T-helper 2 cell treated with Interferon-gamma antibody and Interleukin-4, amounts not matched to agents 5 μg/mL and 100 μg/mL, for 36 hours (primary cell): ENCODE measurements around the gene C1QTNF12.

Source experiments
- DNase-seq: peaks from one replicate; pipeline ENCODE4 v3.0.0; 2021; ENCODE audit warnings: low spot score
- H3K27ac Mint-ChIP-seq: one replicate; pipeline ENCODE4 v1.8.0; 2021; ENCODE audit warnings: mild to moderate bottlenecking, mixed read lengths
- H3K27me3 Mint-ChIP-seq: one replicate; pipeline ENCODE4 v1.8.0; 2021; ENCODE audit warnings: low read depth, mixed read lengths
- H3K36me3 Mint-ChIP-seq: one replicate; pipeline ENCODE4 v1.8.0; 2021; ENCODE audit warnings: low read depth, mixed read lengths
- H3K4me1 Mint-ChIP-seq: one replicate; pipeline ENCODE4 v1.8.0; 2021; ENCODE audit warnings: low read depth, mixed read lengths
- H3K4me3 Mint-ChIP-seq: one replicate; pipeline ENCODE4 v1.8.0; 2022; ENCODE audit warnings: mild to moderate bottlenecking, moderate library complexity, mixed read lengths
- H3K9me3 Mint-ChIP-seq: one replicate; pipeline ENCODE4 v1.8.0; 2021; ENCODE audit warnings: mixed read lengths

C1QTNF12 gene

DNA sequence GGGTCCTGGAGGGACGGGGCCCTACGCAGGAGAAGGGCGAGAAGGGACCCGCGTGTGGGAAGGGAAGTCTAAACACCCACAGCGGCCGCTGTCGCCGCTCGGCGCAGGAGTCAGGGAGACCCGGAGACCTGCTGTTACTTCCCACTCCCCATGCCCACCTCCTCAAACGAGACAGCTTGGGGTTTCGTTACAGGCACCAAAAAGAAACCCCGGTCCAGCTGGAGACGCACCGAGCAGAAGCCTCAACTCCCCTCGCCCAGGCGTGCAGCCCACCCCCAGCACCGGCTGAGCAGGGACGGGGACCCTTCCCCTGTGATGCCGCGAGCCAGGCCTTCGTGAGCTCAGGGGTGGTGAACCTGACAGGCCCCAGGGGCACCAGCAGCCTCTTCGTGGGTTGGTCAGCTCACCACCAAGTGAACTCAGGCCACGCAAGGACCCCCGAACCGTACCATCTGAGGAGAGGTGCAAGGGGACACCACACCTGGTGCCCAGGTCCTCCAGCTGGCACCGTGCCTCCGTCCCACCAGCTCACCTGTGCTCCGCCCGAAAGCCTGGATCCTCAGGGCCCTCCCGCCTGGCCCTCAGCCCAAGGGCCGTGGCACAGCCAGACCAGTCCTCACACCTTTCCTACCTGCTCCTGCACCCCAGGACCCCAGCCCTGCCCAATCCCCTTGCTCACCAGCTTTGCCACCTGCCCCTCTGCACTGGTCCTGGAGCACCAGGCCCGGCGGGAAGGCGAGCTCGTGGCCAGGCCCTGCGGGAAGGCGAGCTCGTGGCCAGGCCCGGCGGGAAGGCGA, 19.8 kb downstream of the C1QTNF12 start:
- peaks cover 48% of the 10 kb centered on the region for H3K36me3 Mint-ChIP-seq
- H3K4me1 Mint-ChIP-seq = peaks cover 9% of the 10 kb centered on the region
- no peaks in the 10 kb centered on the region for H3K27me3 Mint-ChIP-seq
- DNase-seq = no peak
- no peak overlapping the region for H3K27ac Mint-ChIP-seq
- H3K4me3 Mint-ChIP-seq = no peak overlapping the region
- no peaks in the 10 kb centered on the region for H3K9me3 Mint-ChIP-seq

DNA sequence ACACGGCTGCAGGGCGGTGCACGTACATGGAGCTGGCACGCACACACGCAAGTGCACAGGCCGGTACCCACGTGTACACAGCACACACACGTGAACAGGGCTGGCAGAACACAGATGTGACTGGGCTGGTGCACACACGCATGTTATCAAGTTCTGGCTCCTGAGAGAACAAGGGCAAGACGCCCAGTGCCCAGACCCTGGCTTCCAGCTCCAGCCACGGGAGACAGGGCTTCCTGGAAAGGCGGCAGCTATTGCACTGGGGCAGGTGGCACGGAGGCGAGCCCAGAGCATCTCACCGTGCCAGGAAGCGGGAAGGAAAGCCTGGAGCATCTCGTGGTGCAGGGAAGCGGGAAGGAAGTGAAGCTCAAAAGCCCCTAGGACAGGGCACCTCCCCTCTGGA, 20.6 kb downstream of the C1QTNF12 start:
- Mint-ChIP-seq H3K4me1 (peaks cover 9% of the 10 kb centered on the region), H3K36me3 (peaks cover 46% of the 10 kb centered on the region), H3K27ac (no peak overlapping the region), H3K4me3 (no peak overlapping the region), H3K9me3 (no peaks in the 10 kb centered on the region), H3K27me3 (no peaks in the 10 kb centered on the region)
- DNase-seq = no peak

DNA sequence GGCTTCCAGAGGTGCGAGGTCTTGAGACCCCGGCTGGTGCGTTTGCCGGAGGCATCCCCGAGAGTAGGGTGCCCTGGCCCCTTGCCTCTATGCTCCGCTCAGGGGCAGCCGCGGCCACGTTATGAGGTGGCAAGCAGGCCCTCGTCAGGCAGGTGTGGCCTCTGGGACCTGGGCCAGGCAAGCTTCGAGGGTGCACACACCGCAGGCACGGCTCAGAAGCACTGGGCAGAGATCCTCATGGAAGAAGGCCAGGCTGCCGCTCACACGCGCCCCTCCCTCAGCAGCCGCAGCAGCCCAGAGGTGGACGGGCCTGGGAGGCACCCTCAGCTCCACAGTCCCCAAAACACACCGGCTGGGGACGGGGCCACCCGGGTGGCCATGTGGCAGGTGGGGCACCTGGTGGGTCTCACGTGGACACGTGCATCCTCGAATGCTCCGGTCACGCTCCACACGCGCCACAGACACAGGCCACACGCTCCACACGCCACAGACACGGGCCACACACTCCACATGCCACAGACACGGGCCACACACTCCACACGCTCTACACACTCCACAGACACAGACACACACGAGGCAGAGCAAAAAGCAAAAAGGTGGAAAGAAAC, 21.2 kb downstream of the C1QTNF12 start:
- DNase-seq = no peak
- no peaks in the 10 kb centered on the region for H3K9me3 Mint-ChIP-seq
- H3K4me1 Mint-ChIP-seq = peaks cover 5% of the 10 kb centered on the region
- no peak overlapping the region for H3K27ac Mint-ChIP-seq
- no peaks in the 10 kb centered on the region for H3K27me3 Mint-ChIP-seq
- H3K36me3 Mint-ChIP-seq = peaks cover 45% of the 10 kb centered on the region
- H3K4me3 Mint-ChIP-seq = no peak overlapping the region

DNA sequence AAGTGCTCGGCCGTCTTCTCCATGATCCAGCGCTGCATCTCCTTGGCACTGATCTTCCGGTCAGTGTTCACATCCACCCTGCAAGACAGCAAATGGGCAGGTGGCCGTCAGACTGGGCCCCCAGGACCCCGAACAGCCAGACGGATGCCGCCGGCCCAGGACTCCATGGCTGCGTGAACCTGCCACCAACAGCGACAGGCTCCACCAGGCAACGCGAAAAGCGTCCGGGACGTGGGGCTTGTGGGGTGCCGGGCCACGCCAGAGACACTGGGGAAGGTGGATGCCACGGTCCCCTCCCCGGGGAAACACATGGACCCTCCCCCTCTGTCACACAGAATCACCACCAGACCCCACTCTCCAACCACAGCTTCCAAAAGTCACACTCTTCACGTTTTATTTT, 22.6 kb downstream of the C1QTNF12 start:
- Mint-ChIP-seq H3K4me1 (no peaks in the 10 kb centered on the region), H3K27me3 (no peaks in the 10 kb centered on the region), H3K36me3 (peaks cover 43% of the 10 kb centered on the region), H3K27ac (no peak overlapping the region), H3K4me3 (no peak overlapping the region), H3K9me3 (no peaks in the 10 kb centered on the region)
- DNase-seq = no peak

DNA sequence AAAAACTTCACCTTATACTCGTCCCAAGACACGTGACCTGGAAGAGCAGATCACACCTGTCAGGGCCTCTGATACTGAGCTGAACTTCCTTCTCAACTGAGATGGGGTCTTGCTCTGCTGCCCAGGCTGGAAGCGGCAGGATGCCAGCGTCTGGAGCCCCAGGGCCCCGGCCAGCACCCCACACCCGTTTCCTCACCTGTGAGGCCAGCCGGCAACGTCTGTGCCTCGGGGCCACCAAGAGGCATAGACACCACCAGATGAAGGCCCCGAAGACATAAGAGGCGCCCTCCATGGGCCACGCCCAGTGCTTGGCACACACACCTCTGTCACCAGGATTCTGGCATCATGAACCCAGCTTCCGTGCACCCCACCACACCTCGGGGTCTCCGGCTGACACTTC, 23.2 kb downstream of the C1QTNF12 start:
- H3K4me1 Mint-ChIP-seq = no peaks in the 10 kb centered on the region
- no peaks in the 10 kb centered on the region for H3K27me3 Mint-ChIP-seq
- peaks cover 41% of the 10 kb centered on the region for H3K36me3 Mint-ChIP-seq
- no peak for DNase-seq
- no peaks in the 10 kb centered on the region for H3K9me3 Mint-ChIP-seq
- H3K4me3 Mint-ChIP-seq = no peak overlapping the region
- H3K27ac Mint-ChIP-seq = no peak overlapping the region

DNA sequence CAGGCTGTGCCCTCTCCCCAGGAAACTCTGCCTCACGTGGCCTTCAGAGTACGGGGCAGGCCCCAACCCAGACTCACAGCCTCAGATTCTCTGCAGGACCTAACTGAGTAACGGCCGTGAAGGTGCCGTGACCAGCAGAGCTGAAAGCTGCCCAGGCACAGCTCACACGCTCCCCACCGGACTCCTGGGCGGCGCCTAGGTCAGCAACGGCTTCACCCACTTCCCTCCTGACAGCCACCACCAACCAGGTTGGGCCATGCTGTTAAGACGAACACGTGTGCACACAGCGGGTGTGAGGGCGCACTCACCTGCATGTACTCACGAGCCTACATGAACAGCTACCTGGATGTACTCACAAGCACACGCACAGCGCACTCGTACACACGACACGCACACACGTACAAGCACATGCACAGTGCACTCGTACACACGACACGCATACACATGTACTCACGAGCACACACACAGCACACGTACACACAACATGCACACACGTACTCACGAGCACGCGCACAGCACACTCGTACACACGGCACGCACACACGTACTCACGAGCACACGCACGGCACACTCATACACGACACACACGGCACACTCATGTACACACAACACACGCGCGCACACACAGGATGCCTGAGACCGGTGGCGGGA, 23.8 kb downstream of the C1QTNF12 start:
- peaks cover 41% of the 10 kb centered on the region for H3K36me3 Mint-ChIP-seq
- DNase-seq = no peak
- no peaks in the 10 kb centered on the region for H3K9me3 Mint-ChIP-seq
- H3K27ac Mint-ChIP-seq = no peak overlapping the region
- H3K27me3 Mint-ChIP-seq = no peaks in the 10 kb centered on the region
- H3K4me3 Mint-ChIP-seq = no peak overlapping the region
- no peaks in the 10 kb centered on the region for H3K4me1 Mint-ChIP-seq

DNA sequence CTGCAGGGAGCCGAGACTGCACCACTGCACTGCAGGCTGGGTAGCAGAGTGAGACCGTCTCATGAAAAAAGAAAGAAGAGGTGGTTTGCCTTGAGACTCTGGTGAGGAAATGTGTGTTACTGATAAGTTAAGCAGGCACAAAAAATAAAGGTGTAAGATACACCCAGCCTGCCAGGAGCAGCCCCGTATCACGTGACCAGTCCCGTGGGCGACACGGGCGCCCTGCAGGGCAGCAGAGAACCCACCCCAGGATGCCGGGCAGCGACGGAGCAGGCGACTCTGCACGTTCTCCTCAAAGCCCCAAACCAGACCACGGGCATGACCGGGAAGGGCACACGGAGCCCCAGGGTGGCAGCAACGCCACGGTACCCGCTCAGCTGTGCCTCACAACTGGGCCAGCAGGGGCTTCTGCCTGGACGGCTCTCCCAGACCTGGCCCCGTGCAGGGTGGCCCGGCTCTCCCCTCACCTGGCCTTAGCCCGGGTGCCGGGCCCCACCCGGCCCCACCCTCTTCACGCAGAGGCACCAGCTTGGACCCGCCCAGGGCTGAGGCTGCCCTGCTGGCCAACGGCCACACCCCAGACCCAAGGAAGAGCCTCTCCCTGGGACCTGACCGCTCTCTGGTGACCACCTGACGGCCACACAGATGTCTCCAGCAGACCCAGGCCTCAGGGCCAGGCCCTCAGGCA, 24.5 kb downstream of the C1QTNF12 start:
- Mint-ChIP-seq H3K9me3 (no peaks in the 10 kb centered on the region), H3K27me3 (no peaks in the 10 kb centered on the region), H3K36me3 (peaks cover 41% of the 10 kb centered on the region), H3K4me1 (no peaks in the 10 kb centered on the region), H3K4me3 (no peak overlapping the region), H3K27ac (no peak overlapping the region)
- DNase-seq = no peak

DNA sequence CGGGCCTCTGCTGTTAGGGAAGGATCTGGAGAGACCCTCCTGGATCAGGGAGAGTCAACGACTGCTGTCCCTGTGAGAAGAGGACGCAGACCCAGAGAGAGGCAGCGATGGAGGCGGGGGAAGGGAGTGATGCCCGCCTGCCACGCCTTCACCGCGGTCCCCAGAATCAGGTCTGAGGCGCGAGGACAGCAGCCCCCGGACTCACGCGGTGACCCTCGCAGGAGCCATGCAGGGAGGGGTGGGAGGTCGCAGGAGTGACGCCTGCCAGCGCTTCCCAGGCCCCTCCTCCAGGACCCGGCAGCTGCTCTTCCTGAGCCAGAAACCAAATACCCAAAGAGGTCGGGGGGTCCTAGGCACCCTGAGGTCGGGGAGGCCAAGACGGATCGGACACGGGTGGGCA, 26.3 kb downstream of the C1QTNF12 start:
- DNase-seq = no peak
- Mint-ChIP-seq H3K4me1 (peaks cover 6% of the 10 kb centered on the region), H3K27me3 (no peaks in the 10 kb centered on the region), H3K4me3 (no peak overlapping the region), H3K27ac (no peak overlapping the region), H3K9me3 (no peaks in the 10 kb centered on the region), H3K36me3 (peaks cover 37% of the 10 kb centered on the region)

DNA sequence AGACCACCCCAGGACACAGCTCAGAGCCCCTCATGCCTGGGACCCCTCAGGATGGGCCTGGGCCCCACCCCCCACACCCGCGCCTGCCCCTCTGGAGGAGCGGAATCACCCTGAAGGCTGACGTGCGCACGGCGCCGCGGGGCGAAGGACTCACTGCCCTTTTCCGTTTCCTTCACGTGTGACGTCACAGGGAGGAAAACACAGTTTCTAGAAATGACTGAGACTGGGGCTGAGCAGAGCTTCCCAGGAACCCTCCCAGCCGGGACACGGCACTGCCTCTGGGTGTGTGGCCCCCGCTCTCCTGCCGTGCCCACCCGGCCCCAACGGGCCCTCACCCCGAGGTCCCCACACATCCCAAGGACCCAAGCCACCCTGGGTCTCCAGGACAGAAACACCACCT, 27.2 kb downstream of the C1QTNF12 start:
- Mint-ChIP-seq H3K27me3 (no peaks in the 10 kb centered on the region), H3K4me1 (peaks cover 13% of the 10 kb centered on the region), H3K9me3 (no peaks in the 10 kb centered on the region), H3K4me3 (no peak overlapping the region), H3K27ac (peak overlapping the region; percentile 62), H3K36me3 (peaks cover 35% of the 10 kb centered on the region)
- no peak for DNase-seq

DNA sequence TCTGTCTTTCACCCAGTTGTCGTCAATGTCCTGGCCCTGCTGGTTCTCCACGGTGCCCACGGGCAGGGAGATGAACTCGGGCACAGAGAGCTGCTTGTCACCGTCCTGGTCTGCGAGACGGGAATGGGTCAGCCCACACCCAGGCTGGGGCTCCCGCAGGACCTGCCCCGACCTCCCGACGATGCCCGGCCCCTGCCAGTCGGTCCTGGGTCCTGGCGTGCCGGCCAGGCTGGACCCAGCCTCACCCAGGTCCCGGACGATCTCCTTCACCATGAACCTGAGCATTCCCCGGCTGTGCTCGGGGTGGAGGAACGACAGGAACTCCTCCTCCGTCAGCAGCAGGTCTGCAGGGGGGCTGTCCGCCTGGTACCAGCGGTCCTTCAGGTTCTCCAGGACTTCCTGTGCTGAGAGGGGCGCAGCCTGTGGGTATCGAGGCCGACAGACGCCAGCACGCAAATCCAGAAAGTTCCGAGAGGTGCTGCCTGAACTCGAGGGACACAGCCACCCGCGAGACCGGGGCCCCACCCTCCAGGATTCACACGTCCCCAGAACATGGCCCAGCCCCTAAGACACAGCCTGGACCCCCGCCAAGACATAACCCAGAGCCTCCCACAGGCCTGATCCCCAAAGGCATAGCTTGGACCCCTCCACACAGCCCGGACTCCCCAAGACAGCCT, 27.9 kb downstream of the C1QTNF12 start:
- H3K4me3 Mint-ChIP-seq = no peak overlapping the region
- no peak overlapping the region for H3K27ac Mint-ChIP-seq
- H3K36me3 Mint-ChIP-seq = peaks cover 32% of the 10 kb centered on the region

DNA sequence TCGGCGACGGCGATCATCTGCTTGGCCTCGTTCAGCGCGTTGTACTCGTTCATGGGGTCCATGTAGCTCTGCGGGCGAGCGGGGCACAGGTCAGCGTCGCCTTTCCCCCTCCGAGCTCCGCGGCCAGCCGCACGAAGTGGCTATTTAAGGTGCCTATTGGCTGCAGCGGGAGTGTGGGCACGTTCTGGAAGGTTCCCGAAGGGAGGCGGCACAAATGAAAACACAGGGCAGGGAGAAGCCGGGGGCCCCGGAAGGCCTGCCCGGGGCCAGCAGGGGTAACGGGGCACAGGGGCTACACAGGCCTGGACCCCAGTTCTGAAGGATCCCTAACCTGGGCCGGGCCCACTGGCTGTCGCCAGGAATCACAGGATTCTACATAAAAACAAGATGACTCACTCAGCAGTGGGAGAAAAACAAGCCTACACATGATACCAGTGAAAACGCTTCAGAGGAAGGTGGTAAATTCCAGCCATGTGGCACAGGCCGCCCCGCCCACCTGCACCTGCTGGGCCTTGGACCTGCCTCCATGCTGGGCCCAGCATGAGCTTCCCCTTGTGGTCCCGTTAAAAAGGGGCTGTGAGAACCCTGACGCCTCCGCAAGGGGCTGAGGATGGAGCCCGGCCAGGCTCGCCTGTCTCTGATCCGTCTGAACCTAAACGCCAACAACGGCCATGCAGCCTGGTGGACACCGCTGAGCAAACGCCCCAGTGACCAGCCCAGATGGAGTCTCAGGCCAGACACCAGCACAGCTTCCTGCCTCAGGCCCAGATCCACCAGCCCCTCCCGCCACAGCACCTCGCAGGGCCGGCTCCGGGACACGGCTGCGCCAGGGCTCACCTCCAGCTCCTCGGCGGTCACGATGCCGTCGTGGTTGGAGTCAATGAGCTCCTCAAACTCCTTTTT, 28.6 kb downstream of the C1QTNF12 start:
- Mint-ChIP-seq H3K27ac (no peak overlapping the region), H3K27me3 (no peaks in the 10 kb centered on the region), H3K4me3 (no peak overlapping the region), H3K9me3 (no peaks in the 10 kb centered on the region), H3K36me3 (peaks cover 27% of the 10 kb centered on the region), H3K4me1 (peaks cover 15% of the 10 kb centered on the region)
- peak; percentile 33 for DNase-seq

More for the DNA sequence above, 27.9 kb downstream of the C1QTNF12 start:
- Mint-ChIP-seq H3K9me3 (no peaks in the 10 kb centered on the region), H3K4me1 (peaks cover 15% of the 10 kb centered on the region), H3K27me3 (no peaks in the 10 kb centered on the region)
- DNase-seq = no peak

DNA sequence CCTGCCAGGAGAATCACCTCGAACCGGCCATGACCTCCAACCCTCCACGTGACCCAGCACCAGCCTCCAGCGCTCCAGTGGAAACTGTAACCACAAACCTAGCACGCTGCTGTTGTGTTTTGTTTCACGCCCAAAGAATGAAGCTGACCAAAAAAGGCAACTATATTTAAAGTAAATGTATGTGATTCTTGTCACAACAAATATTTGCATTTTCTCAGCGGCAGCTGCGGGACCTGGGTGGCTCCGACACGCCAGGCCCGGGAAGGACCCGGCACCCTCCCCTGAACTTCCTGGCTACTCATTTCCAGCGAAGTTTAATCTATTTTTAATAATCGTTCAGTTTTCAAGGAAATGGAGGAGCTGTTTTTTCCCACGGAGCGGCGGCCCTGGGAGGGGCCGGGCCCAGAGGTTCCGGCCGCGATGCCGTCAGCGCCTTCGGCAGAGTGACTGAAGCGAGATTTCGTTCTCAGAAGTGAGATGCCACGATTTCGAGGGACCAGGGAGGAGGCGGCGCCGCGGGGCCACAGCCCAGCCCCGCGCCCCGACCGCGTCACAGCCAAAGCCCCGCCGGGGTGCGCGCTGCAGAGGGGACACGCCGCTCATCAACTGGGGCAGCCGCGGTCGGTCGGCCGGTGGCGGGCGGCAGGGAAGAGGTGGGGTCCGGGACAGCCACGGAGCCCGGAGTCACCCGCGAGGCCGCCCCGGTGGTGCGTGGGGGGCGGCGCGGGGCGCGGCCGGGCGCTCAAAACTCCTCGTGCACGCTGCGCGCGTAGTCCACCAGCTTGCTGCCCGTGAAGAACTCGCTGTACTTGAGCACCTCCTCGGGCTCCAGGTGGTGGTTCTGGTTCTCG, 29.5 kb downstream of the C1QTNF12 start:
- H3K27ac Mint-ChIP-seq = peak overlapping the region; percentile 87
- no peaks in the 10 kb centered on the region for H3K9me3 Mint-ChIP-seq
- H3K27me3 Mint-ChIP-seq = no peaks in the 10 kb centered on the region
- no peak for DNase-seq
- peaks cover 15% of the 10 kb centered on the region for H3K4me1 Mint-ChIP-seq
- H3K4me3 Mint-ChIP-seq = peak overlapping the region; percentile 57
- H3K36me3 Mint-ChIP-seq = peaks cover 22% of the 10 kb centered on the region
